Hematopoietic multipotent progenitor cell treated with erythropoietin and hydrocortisone succinate and interleukin-3 and kit ligand, for 15 days (in vitro differentiated cells): Measurements from ENCODE around the gene CPE.
"Not testable (repeated sequence)": the region's sequence is repeated elsewhere in the genome, so short reads cannot be mapped to it uniquely, and the experiment has no call there.

Experiments
- DNase-seq: peaks from one replicate; pipeline ENCODE4 v3.0.0-alpha.2; 2015; ENCODE audit warnings: low spot score

Gene CPE

DNA sequence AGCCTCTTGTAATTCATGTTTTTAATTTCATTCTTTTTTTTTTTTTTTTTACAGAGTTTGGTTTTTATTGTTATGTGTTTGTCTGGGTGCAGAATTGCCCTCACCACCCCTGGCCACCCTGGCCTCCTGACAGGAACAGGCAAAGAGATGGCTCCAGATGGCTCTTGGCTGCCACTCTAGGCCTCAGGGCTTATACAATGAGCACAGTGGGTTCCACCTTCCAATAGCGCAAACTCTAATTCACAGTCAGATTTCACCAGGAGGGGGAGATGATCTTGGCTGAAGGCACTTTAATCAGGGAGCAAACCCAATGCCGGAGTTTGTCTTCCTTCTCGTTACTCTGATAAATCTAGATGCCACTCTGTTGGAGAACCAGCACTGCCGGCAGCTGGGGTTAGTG lies 24.8 kb downstream of the CPE start:
- DNase-seq: no peak

DNA sequence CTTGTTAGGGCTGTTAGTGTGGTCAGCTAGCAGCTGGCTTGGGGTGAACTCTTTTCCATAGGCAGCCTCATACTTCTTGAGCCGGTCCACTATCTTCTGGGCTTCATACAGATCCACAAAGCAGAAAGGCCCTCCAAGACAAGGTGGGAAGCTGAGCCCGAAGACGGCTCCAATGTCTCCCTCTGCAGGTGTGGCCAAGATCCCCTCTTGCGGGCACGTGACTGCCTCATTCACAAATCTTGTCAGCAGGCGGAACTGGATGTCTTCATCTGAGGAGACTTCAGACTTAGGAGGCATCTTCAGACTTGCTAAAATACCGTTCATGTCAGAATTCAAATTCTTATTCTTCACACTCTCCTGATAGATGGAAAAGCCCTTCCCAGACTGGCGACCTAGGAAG lies 25.3 kb downstream of the CPE start:
- DNase-seq: no peak

GRCh38 chr4:165404696-165405095 lies 25.9 kb downstream of the CPE start:
- DNase-seq: no peak

DNA sequence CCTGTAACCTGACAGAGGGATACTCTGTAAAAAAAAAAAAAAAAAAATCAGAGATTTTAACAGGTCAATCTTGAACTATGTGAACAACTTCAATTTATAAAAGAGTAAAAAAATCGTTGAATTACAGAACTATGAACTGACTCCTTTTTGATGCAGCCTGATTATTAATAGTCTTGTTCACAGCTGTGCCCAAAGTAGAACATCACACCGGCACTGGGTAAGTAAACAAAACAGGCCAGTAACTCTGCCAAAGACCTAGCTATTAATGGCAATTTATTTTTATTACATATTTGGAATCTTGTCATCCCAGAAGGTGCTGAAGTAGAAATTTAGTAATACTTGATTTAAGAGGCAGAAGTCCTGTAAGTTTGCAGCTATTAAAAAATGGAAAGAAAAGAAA lies 31.4 kb downstream of the CPE start:
- DNase-seq: no peak

DNA sequence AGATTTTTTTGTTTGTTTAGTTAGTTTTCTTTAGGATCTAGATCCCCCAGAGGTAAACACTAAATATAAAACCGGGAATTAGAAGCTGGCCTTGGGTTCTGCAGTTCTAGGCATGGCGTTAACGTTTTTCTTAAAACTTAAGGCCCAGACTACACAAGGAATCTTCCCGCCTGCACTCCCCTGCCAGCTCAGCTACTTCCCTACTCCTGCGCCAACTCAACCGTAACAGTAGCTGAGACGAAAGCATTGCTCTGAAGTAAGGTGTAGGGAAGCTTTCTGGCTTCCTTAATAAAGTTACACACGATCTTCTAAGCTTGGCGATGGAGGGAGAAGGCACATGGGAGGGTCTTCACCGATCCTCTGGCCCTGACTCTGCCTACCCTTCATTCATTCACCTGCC lies 37.1 kb downstream of the CPE start:
- no peak for DNase-seq

GRCh38 chr4:165418073-165418472 lies 39.3 kb downstream of the CPE start:
- DNase-seq: no peak

- DNase-seq: no peak
Observed at GRCh38 chr4:165425629-165426028, 46.8 kb downstream of the CPE start.

DNA sequence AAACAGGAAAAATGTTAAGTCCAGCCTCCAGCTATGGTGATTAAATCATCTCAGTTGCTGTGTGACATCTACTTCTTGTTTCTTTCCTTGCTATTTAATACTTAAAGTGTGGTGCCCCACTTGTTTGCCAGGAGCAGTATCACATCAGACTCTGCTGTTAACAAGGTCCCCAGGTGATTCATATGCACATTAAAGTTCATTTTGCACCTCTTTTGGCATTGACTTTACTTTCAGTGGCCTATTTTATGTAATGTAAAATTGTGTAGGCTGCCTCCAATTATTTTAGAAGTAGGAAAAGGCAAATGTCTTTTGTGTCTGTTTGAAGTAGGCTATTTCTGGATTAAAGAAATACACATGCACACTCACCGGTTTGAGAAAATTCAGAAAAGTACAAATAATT lies 47.5 kb downstream of the CPE start:
- no peak for DNase-seq

- no peak for DNase-seq
Observed at GRCh38 chr4:165426823-165427222, 48.0 kb downstream of the CPE start.

- no peak for DNase-seq
Observed at GRCh38 chr4:165428957-165429356, 50.1 kb downstream of the CPE start.

- no peak for DNase-seq
Observed at GRCh38 chr4:165433529-165433928, 54.7 kb downstream of the CPE start.

DNA sequence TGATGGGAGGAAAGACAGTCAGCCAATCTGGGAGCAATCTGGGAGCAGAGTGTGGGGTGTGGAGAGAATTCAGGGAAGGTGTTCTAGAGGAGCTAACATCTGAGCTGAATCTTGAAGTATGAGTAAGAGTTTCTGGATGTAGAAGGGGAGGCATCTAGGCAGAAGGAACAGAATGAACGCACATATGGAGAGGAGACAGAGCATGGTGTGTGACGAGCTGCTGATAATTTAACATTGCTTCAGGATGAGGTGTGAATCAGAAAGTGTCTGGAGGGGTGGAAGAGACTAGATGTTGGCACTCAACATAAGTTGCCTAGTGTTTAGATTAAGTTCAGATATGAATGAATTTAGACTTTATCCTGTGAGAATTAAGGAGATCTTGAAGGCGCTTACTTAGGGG lies 58.9 kb downstream of the CPE start:
- DNase-seq: no peak

DNA sequence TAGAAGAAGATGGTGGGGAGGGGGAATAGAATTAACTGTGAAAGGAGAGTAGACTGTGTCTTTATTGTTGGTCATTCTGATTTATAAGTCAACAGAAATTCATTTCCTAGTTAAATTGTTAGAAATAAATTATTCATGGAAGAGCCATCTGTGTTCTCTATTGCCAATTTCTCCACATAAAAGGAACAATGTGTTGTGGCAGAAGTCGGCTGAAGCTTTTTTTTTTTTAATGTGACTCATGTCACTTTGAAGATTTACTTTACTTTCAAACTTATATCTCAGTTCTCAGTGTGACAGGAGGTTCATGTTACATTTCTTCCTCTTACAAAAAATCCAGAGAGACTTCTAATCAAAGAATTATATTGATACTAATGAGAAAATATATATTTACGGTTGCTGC lies 60.5 kb downstream of the CPE start:
- no peak for DNase-seq

DNA sequence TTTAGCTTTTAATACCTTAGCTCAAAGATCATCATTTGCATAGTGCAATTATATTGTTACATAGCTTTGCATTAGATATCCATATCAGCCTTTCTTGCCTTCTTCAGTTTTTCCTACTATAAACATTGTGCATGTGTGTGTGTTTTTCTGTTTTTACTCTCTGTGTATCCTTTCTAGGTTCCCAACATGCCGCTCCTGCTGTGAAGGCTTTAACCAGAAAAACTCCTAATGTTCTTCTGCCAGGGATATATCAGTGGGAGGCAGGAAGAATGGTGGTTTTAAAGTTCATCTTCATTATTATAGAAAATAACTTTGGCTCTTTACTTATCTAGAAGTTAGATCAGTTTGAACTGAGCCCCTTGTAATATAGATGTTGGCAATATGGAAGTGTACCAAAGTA lies 61.2 kb downstream of the CPE start:
- no peak for DNase-seq

- DNase-seq: no peak
Observed at GRCh38 chr4:165440415-165441158, 61.8 kb downstream of the CPE start.

GRCh38 chr4:165443276-165443675 lies 64.5 kb downstream of the CPE start:
- no peak for DNase-seq

- DNase-seq: no peak
Observed at GRCh38 chr4:165448700-165449099, 69.9 kb downstream of the CPE start.

- no peak for DNase-seq
Observed at GRCh38 chr4:165449333-165449732, 70.5 kb downstream of the CPE start.

DNA sequence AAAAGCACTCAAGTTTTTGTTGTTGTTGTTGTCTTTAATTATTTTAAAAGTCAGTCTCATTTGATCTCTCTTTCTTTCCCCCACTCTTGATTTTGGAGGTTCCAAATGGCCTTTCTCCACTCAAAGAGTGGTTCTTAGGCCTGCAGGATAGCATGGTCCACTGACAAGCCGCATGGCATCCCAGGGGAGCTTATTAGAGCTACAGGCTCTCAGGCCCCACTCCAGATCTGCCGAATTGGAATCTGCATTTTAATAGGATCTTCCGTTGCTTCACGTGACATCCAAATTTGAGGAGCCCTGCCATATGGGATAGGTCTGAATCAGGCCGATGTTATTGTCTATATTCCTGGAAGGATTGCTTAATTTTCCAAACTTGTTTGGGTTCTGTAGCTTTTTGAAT lies 72.1 kb downstream of the CPE start:
- no peak for DNase-seq

DNA sequence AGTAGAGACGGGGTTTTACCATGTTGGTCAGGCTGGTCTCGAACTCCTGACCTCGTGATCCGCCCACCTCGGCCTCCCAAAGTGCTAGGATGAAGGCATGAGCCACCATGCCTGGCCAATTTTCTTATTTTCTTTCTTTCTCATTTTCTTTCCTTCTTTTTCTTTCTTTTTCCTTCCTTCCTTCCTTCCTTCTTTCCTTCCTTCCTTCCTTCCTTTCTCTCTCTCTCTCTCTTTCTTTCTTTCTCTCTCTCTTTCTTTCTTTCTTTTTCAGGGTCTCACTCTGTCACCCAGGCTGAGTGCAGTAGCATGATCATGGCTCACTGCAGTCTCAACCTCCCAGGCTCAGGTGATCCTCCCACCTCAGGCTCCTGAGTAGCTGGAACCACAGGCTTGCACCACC lies 74.3 kb downstream of the CPE start:
- DNase-seq: not testable (repeated sequence)

DNA sequence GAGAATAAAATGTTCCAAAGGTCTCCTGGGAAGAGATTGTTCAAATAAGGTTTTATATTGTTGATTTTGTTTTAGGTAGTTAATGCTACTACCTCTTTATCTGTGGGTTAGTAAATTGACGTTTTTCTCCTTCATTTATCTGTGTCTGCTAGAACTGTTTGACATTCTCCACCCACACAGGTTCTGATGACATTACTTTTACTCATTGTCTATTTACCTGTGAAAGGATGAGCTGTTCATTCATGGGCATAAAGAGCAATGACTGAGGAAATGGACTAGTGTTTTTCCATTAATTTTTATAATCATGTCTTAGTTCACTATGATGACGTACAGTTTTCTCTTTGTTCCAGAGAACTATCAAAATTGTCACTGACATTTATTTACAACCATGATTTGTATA lies 75.6 kb downstream of the CPE start:
- no peak for DNase-seq

DNA sequence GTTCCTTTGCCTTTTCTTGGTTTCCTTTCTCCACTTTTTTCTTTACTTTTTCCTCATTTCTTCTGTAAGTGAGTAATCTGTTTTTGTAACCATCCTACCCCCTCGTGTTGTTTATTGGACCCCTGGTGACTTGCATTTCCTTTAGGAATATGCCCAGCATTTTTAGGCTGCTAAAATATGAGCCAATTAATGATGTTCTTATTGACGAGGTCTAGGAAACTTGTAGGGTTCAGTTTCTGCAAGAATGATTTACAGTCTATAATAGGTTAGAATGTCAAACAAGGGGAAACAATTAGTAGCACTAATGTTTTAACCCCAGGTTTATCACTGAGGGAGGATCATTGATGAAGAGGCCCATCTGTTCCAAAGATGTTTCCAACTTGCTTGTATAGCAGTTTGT lies 79.0 kb downstream of the CPE start:
- DNase-seq: no peak

- no peak for DNase-seq
Observed at GRCh38 chr4:165458471-165458870, 79.7 kb downstream of the CPE start.

GRCh38 chr4:165461159-165461821 lies 82.5 kb downstream of the CPE start:
- no peak for DNase-seq
